ENCODE results near the gene ADCYAP1.

The ADCYAP1 gene

GRCh38 chr18:905307-905947 lies 756 bp downstream of the ADCYAP1 start:
- no peaks in the 10 kb centered on the region for H3K27me3 ChIP-seq (ENCODE audit: insufficient read depth, low read length)
- H3K9ac ChIP-seq (ENCODE audit: low read length): no peak overlapping the region
- H3K4me1 ChIP-seq (ENCODE audit: insufficient read depth, low read length, severe bottlenecking): no peaks in the 10 kb centered on the region
- H3K79me2 ChIP-seq (ENCODE audit: insufficient read depth, low read length): no peaks in the 10 kb centered on the region
- H3K9me3 ChIP-seq (ENCODE audit: low read length): no peaks in the 10 kb centered on the region
- no peaks in the 10 kb centered on the region for H3K9me2 ChIP-seq (ENCODE audit: low read depth, low read length)
- H3F3A ChIP-seq (ENCODE audit: insufficient read depth, low read length): no peaks in the 10 kb centered on the region
- H3K4me3 ChIP-seq (ENCODE audit: low read depth, low read length, poor library complexity, severe bottlenecking): no peak overlapping the region
- no peak overlapping the region for H2AFZ ChIP-seq (ENCODE audit: low read length)
- H3K36me3 ChIP-seq (ENCODE audit: insufficient read depth, low read length): no peaks in the 10 kb centered on the region
- H3K4me2 ChIP-seq (ENCODE audit: low read length): no peak overlapping the region
- no peak for TF ChIP-seq EZH2 (IDR thresholded peaks at IDR 0.05; ENCODE audit: borderline replicate concordance, low read length)
- no peak for TF ChIP-seq CTCF (IDR thresholded peaks at IDR 0.05; ENCODE audit: low read length)
- H4K20me1 ChIP-seq (ENCODE audit: insufficient read depth, low read length): no peaks in the 10 kb centered on the region
- H3K27ac ChIP-seq (ENCODE audit: low read depth, low read length, poor library complexity, severe bottlenecking): no peak overlapping the region

- H3K4me3 ChIP-seq (ENCODE audit: low read depth, low read length, poor library complexity, severe bottlenecking): no peak overlapping the region
- no peaks in the 10 kb centered on the region for H3F3A ChIP-seq (ENCODE audit: insufficient read depth, low read length)
- H3K27ac ChIP-seq (ENCODE audit: low read depth, low read length, poor library complexity, severe bottlenecking): no peak overlapping the region
- H3K9me2 ChIP-seq (ENCODE audit: low read depth, low read length): no peaks in the 10 kb centered on the region
- H4K20me1 ChIP-seq (ENCODE audit: insufficient read depth, low read length): no peaks in the 10 kb centered on the region
- H3K27me3 ChIP-seq (ENCODE audit: insufficient read depth, low read length): no peaks in the 10 kb centered on the region
- no peaks in the 10 kb centered on the region for H3K36me3 ChIP-seq (ENCODE audit: insufficient read depth, low read length)
- no peak overlapping the region for H3K4me2 ChIP-seq (ENCODE audit: low read length)
- H3K9ac ChIP-seq (ENCODE audit: low read length): no peak overlapping the region
- no peaks in the 10 kb centered on the region for H3K79me2 ChIP-seq (ENCODE audit: insufficient read depth, low read length)
- H2AFZ ChIP-seq (ENCODE audit: low read length): no peak overlapping the region
- TF ChIP-seq EZH2 (IDR thresholded peaks at IDR 0.05; ENCODE audit: borderline replicate concordance, low read length): no peak
- H3K4me1 ChIP-seq (ENCODE audit: insufficient read depth, low read length, severe bottlenecking): no peaks in the 10 kb centered on the region
- H3K9me3 ChIP-seq (ENCODE audit: low read length): no peaks in the 10 kb centered on the region
Measured at GRCh38 chr18:905948-906415, 1.3 kb downstream of the ADCYAP1 start.

- Histone ChIP-seq H3F3A (ENCODE audit: insufficient read depth, low read length) (no peaks in the 10 kb centered on the region), H3K4me1 (ENCODE audit: insufficient read depth, low read length, severe bottlenecking) (no peaks in the 10 kb centered on the region), H3K9me2 (ENCODE audit: low read depth, low read length) (no peaks in the 10 kb centered on the region), H3K9me3 (ENCODE audit: low read length) (no peaks in the 10 kb centered on the region), H3K79me2 (ENCODE audit: insufficient read depth, low read length) (no peaks in the 10 kb centered on the region), H3K4me3 (ENCODE audit: low read depth, low read length, poor library complexity, severe bottlenecking) (no peak overlapping the region), H3K27me3 (ENCODE audit: insufficient read depth, low read length) (no peaks in the 10 kb centered on the region), H3K4me2 (ENCODE audit: low read length) (no peak overlapping the region), H2AFZ (ENCODE audit: low read length) (no peak overlapping the region), H3K27ac (ENCODE audit: low read depth, low read length, poor library complexity, severe bottlenecking) (no peak overlapping the region), H3K36me3 (ENCODE audit: insufficient read depth, low read length) (no peaks in the 10 kb centered on the region), H4K20me1 (ENCODE audit: insufficient read depth, low read length) (no peaks in the 10 kb centered on the region), H3K9ac (ENCODE audit: low read length) (no peak overlapping the region)
- TF ChIP-seq CTCF (IDR thresholded peaks at IDR 0.05; ENCODE audit: low read length) (no peak), EZH2 (IDR thresholded peaks at IDR 0.05; ENCODE audit: borderline replicate concordance, low read length) (no peak)
Measured at GRCh38 chr18:906416-907114, 1.9 kb downstream of the ADCYAP1 start.
